Activated CD8-positive, alpha-beta memory T cell treated with anti-CD3 and anti-CD28 coated beads, Interleukin-2, amount 50 U/mL, for 24 hours (primary cell): ENCODE data around the gene FNIP1.
"Not testable (repeated sequence)": the region's sequence is repeated elsewhere in the genome, so short reads cannot be mapped to it uniquely, and the experiment has no call there.

Source experiments
- DNase-seq: peaks from one replicate; pipeline ENCODE4 v3.0.0-alpha.2; 2020; ENCODE audit errors: extremely low read depth

Gene FNIP1

GRCh38 chr5:131749723-131750470, 46.9 kb downstream of the FNIP1 start:
- DNase-seq: no peak

GRCh38 chr5:131749138-131749537, 47.7 kb downstream of the FNIP1 start:
- no peak for DNase-seq

DNA sequence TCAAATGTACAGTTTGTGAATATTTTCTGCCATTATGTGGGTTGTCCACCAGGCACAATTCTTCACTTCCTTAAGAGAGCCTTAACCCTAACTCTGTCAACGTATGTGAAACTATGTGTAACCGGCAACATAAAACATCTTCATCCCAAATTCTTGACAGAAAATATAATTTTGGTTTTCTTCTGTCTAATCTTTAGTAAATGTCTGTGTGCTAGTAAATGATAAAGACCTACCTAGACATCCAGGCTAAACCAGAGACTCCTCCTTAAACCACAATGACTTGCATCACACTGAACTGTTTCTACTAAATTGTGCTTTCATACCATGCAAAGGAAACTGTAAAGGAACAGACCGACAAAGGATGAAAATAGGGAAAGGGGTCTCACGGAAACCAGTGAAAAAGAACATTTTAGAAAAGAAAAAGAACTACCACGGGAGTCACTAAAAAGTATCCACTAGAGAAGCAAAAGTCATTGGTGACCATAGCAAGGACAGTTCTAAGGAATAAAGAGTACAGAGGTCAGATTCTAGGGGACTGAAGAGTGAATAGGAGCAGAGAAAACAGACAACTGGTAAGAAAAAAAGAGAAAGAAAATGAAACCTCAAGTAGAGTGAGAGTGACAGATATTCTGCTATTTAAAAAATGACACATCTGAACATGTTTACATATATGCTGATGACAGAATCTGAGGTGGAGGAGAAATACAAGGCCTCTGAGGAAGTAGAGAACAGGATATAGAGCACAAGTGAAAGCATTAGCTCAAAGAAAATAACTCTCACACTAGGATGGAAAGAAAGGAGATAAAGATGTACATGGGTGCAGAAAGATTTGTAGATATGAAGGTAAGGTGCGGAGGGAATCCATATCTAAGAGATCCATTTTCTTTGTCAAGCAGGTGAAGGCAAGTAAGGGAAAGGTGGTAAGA, 49.4 kb downstream of the FNIP1 start:
- DNase-seq: no peak

DNA sequence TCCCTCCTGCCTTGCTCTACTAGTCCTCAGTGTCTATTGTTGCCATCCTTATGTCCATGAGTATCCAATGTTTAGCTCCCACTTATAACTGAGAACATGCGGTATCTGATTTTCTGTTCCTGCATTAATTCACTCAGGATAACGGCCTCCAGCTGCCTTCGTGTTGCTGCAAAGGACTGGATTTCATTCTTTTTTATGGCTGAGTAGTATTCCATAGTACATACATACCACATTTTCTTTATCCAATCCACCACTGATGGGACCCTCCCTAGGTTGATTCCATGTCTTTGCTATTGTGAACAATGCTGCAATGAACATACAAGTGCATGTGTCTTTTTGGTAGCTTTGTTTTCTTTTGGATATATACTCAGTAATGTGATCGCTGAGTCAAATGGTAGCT, 50.4 kb downstream of the FNIP1 start:
- DNase-seq: no peak

DNA sequence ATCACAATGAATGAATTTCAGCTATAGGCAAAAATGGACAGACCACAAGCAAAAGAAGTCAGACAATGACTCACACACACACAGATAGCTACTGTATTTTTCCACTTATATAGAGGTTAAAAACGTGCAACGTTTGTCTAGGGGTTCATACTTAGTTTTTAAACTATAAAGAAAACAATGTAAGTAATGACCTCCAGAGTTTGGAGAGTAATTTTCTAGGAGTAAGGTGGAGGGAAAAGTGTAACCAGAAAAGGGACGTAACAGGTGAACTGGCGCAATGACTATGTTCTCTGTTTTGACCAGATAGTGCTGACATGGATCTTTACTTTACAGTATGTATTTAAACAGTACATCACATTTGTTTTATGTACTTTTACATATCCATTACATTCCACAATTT, 51.1 kb downstream of the FNIP1 start:
- DNase-seq: no peak

DNA sequence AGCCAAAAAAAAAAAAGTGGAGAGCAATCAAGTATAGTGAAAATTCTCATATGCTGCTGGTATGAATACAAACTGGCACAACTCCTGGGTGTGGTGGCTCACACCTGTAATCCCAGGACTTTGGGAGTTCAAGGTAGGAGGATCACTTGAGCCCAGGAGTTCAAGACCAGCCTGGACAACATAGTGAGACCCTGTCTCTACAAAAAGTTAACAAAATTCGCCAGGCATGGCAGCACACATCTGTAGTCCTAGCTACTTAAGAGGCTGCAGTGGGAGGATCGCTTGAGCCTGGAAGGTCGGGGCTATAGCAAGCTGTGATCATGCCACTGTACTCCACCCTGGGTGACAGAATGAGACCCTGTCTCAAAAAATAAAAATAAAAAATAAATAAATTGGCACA, 51.7 kb downstream of the FNIP1 start:
- no peak for DNase-seq

- no peak for DNase-seq
These were observed 56.3 kb downstream of the FNIP1 start for GRCh38 chr5:131740477-131740876.

GRCh38 chr5:131735393-131735792, 61.4 kb downstream of the FNIP1 start:
- no peak for DNase-seq

GRCh38 chr5:131734939-131735338, 61.9 kb downstream of the FNIP1 start:
- not testable (repeated sequence) for DNase-seq

DNA sequence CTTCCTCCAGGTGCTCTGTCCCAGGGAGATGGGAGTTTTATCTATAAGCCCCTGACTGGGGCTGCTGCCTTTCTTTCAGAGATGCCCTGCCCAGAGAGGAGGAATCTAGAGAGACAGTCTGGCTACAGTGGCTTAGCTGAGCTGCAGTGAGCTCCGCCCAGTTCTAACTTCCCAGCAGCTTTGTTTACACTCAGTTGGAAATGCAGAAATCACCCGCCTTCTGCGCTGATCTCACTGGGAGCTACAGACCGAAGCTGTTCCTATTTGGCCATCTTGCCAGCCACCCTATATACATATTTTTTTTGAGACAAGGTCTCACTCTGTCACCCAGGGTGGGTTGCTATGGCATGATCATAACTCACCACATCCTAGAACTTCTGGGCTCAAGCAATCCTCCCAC, 67.5 kb downstream of the FNIP1 start:
- DNase-seq: not testable (repeated sequence)

DNA sequence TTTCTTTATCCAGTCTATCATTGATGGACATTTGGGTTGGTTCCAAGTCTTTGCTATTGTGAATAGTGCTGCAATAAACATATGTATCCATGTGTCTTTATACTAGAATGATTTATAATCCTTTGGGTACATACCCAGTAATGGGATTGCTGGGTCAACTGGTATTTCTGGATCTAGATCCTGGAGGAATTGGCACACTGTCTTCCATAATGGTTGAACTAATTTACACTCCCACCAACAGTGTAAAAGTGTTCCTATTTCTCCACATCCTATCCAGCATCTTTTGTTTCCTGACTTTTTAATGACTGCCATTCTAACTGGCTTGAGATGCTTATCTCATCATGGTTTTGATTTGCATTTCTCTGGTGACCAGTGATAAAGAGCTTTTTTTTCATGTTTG, 72.7 kb downstream of the FNIP1 start:
- not testable (repeated sequence) for DNase-seq

DNA sequence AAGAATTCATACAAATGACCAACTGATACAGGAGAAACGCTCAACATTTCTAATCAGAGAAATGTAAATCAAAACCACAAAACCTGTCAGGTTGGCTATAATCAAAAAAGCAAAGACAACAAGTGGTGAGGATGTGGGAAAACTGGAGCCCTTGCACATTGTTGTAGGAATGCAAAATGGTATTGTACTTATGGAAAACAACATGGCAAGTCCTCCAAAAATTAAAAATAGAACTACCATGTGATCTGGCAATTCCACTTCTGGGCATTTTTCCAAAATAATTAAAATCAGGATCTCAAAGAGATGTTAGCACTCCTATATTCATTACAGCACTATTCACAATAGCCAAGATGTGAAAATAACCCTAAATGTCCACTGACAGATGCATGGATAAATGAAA, 76.1 kb downstream of the FNIP1 start:
- DNase-seq: no peak

- DNase-seq: no peak
These were observed 77.3 kb downstream of the FNIP1 start for GRCh38 chr5:131719564-131719963.

- DNase-seq: no peak
These were observed 78.3 kb downstream of the FNIP1 start for GRCh38 chr5:131718487-131719014.

DNA sequence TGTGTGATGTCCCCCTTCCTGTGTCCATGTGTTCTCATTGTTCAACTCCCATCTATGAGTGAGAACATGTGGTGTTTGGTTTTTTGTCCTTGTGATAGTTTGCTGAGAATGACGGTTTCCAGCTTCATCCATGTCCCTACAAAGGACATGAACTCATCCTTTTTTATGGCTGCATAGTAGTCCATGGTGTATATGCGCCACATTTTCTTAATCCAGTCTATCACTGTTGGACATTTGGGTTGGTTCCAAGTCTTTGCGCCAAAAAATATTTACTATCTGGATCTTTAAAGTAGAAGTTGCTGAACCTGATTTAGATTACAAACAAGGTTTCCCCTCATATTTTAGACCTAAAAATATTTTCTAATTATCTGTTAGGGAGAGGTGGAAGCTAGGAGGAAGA, 79.7 kb downstream of the FNIP1 start:
- DNase-seq: not testable (repeated sequence)

DNA sequence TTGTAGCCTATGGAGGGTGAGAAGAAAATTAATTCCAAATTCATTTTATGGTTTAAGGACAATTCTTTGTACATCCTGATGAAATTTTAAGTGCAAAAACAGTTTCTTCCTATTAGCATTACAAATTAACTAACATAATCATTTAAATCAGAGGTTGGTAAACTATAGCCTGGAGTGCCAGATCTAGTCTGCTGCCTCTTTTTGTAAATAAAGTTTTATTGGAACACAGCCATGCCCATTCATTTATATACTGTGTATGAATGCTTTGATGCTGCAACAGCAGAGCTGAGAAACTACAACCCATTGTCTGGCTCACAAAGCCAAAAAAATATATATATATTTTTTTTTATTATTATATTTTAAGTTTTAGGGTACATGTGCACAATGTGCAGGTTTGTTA, 80.2 kb downstream of the FNIP1 start:
- no peak for DNase-seq

DNA sequence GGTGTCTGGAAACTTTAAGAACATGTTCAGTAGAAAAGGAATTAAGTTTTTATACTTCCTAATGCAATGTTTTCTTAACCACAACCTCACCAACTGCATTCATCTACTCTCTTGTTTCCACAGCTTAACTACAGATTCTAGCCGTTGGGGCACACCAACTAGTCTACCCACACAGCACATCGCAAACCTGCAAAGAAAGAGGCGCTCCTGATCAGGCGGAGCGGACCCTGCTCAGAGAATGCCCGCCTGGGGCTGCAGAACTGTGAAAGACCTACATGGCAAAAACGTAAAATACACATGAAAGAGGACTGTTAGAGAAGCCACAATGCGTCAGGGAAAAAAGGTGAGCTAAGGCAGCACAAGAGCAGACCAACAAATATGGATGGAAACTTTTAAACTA, 86.4 kb downstream of the FNIP1 start:
- no peak for DNase-seq

GRCh38 chr5:131709043-131709442, 87.8 kb downstream of the FNIP1 start:
- no peak for DNase-seq

DNA sequence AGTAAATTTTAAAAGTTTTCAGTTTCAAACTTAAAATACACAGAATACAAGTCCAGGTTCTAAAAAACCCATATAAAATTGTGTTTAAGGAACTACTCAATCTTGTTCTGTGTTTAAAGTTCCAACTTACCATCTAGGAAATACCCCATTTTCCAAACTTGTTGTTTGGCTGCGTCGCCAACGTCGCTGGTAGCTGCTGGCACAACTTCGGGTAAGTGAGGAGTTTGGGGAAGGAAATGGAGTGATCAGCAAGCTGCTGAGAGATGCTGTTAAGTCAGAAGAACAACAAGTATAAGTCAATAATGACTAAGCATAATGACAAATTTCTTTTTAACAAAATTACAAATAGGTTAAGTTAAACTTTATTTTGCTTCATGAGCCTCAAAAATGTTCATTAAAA, 90.5 kb downstream of the FNIP1 start:
- DNase-seq: no peak

DNA sequence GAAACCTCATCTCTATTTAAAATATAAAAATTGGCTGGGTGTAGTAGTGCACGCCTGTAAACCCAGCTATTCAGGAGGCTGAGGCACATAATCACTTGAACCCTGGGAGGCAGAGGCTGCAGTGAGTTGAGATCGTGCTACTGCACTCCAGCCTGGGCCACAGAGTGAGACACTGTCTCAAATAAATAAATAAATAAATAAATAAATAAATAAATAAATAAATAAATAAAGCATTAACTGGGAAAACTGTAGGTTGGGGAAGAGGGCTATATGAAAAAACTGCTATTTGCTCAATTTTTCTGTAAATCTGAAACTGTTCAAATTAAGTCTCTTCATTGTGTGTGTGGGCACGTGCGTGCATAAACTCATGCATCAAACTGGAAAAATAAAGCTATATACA, 101.9 kb downstream of the FNIP1 start:
- DNase-seq: no peak

GRCh38 chr5:131693894-131694293, 102.9 kb downstream of the FNIP1 start:
- no peak for DNase-seq

- DNase-seq: no peak
These were observed 111.2 kb downstream of the FNIP1 start for GRCh38 chr5:131685516-131686171.
